HEK293 (cell line): Measurements from ENCODE around the gene TACC2.

Experiments used
- BCL6B ChIP-seq: fragments of 450-650 bp; formaldehyde crosslinking; IDR thresholded peaks from 2 replicates; pipeline ENCODE4 v1.5.1; 2017; ENCODE audit warnings: missing biosample characterization, missing genetic modification characterization
- GLI4 ChIP-seq: fragments of 450-650 bp; formaldehyde crosslinking; IDR thresholded peaks from 2 replicates; pipeline ENCODE4 v1.5.1; 2016; ENCODE audit warnings: missing biosample characterization, missing genetic modification characterization
- GLIS1 ChIP-seq: fragments of 450-650 bp; formaldehyde crosslinking; IDR thresholded peaks from 2 replicates; pipeline ENCODE4 v1.5.1; 2016; ENCODE audit warnings: missing biosample characterization, missing genetic modification characterization
- KLF10 ChIP-seq: fragments of 450-650 bp; IDR thresholded peaks from 2 replicates; pipeline ENCODE4 v1.5.1; 2018; ENCODE audit warnings: missing biosample characterization, mild to moderate bottlenecking, missing genetic modification characterization
- MZF1 ChIP-seq: fragments of 450-650 bp; formaldehyde crosslinking; IDR thresholded peaks from 2 replicates; pipeline ENCODE4 v1.5.1; 2017; ENCODE audit warnings: missing biosample characterization, missing genetic modification characterization, borderline replicate concordance
- OSR2 ChIP-seq: fragments of 450-650 bp; formaldehyde crosslinking; IDR thresholded peaks from 2 replicates; pipeline ENCODE4 v1.5.1; 2016; ENCODE audit warnings: missing biosample characterization, missing genetic modification characterization
- PRDM10 ChIP-seq: fragments of 450-650 bp; formaldehyde crosslinking; IDR thresholded peaks from 2 replicates; pipeline ENCODE4 v1.5.1; 2016; ENCODE audit warnings: missing biosample characterization, missing genetic modification characterization
- SCRT2 ChIP-seq: fragments of 450-650 bp; formaldehyde crosslinking; IDR thresholded peaks from 2 replicates; pipeline ENCODE4 v1.5.1; 2016; ENCODE audit warnings: missing biosample characterization, missing genetic modification characterization
- SP2 ChIP-seq: fragments of 450-650 bp; formaldehyde crosslinking; IDR thresholded peaks from 2 replicates; pipeline ENCODE4 v1.5.1; 2016; ENCODE audit warnings: missing biosample characterization, missing genetic modification characterization
- ZBTB17 ChIP-seq: fragments of 450-650 bp; formaldehyde crosslinking; IDR thresholded peaks from 2 replicates; pipeline ENCODE4 v1.5.1; 2016; ENCODE audit warnings: missing biosample characterization, missing genetic modification characterization
- ZBTB49 ChIP-seq: fragments of 450-650 bp; formaldehyde crosslinking; IDR thresholded peaks from 2 replicates; pipeline ENCODE4 v1.5.1; 2016; ENCODE audit warnings: missing biosample characterization, missing genetic modification characterization, low read depth
- ZFP69B ChIP-seq: fragments of 450-650 bp; formaldehyde crosslinking; IDR thresholded peaks from 2 replicates; pipeline ENCODE4 v1.5.1; 2016; ENCODE audit warnings: missing biosample characterization, missing genetic modification characterization
- ZNF449 ChIP-seq: fragments of 450-650 bp; formaldehyde crosslinking; IDR thresholded peaks from 2 replicates; pipeline ENCODE4 v1.5.1; 2017; ENCODE audit warnings: missing biosample characterization, mild to moderate bottlenecking, missing genetic modification characterization, moderate library complexity
- ZNF549 ChIP-seq: fragments of 450-650 bp; IDR thresholded peaks from 2 replicates; pipeline ENCODE4 v1.5.1; 2018; ENCODE audit warnings: missing biosample characterization, missing genetic modification characterization, mild to moderate bottlenecking, inconsistent platforms, moderate library complexity
- ZNF555 ChIP-seq: fragments of 450-650 bp; formaldehyde crosslinking; conservative IDR thresholded peaks from 2 replicates; pipeline ENCODE4 v1.5.1; 2017; ENCODE audit warnings: missing biosample characterization, mild to moderate bottlenecking, missing genetic modification characterization, inconsistent platforms
- ZNF624 ChIP-seq: fragments of 450-650 bp; formaldehyde crosslinking; IDR thresholded peaks from 2 replicates; pipeline ENCODE4 v1.5.1; 2017; ENCODE audit warnings: missing biosample characterization, missing genetic modification characterization
- ZNF660 ChIP-seq: fragments of 450-650 bp; IDR thresholded peaks from 2 replicates; pipeline ENCODE4 v1.5.1; 2018; ENCODE audit warnings: missing biosample characterization, mild to moderate bottlenecking, missing genetic modification characterization
- ZNF692 ChIP-seq: fragments of 450-650 bp; formaldehyde crosslinking; IDR thresholded peaks from 2 replicates; pipeline ENCODE4 v1.5.1; 2016; ENCODE audit warnings: missing biosample characterization, missing genetic modification characterization
- ZNF792 ChIP-seq: fragments of 450-650 bp; formaldehyde crosslinking; IDR thresholded peaks from 2 replicates; pipeline ENCODE4 v1.5.1; 2016; ENCODE audit warnings: missing biosample characterization, missing genetic modification characterization
- TF ChIP-seq, protein P1 (sequence below): fragments of 450-650 bp; IDR thresholded peaks from 2 replicates; pipeline ENCODE4 v1.5.1; 2018; ENCODE audit warnings: missing biosample characterization, missing genetic modification characterization
- TF ChIP-seq, protein P2 (sequence below): fragments of 450-650 bp; formaldehyde crosslinking; IDR thresholded peaks from 2 replicates; pipeline ENCODE4 v1.5.1; 2016; ENCODE audit warnings: missing biosample characterization, missing genetic modification characterization
- TF ChIP-seq, protein P3 (sequence below): fragments of 450-650 bp; formaldehyde crosslinking; IDR thresholded peaks from 2 replicates; pipeline ENCODE4 v1.5.1; 2016; ENCODE audit warnings: missing biosample characterization, missing genetic modification characterization

Gene TACC2

GRCh38 chr10:121974535-121975294 lies 14.2 kb upstream of the TACC2 start, which contains the start of gene NSMCE4A (continued):
- TF ChIP-seq ZNF555 = no peak
- TF ChIP-seq ZFP69B (tag by site-specific recombination) = no peak
- TF ChIP-seq ZNF692 (tag by site-specific recombination) = peak; percentile 65; the same call in 1 of the 2 replicates
- 0 out of 2 replicates have a peak, but pooled peaks have one; percentile 38 for TF ChIP-seq ZNF549
- TF ChIP-seq MZF1 (tag by site-specific recombination) = 0 out of 2 replicates have a peak, but pooled peaks have one; percentile 54
- peak; percentile 21; the same call in 1 of the 2 replicates for TF ChIP-seq ZBTB17
- TF ChIP-seq ZBTB49 = no peak
- no peak for TF ChIP-seq ZNF624 (tag by site-specific recombination)
- TF ChIP-seq ZNF660 (tag by site-specific recombination) = peak; percentile 81
- TF ChIP-seq KLF10 = 0 out of 2 replicates have a peak, but pooled peaks have one; percentile 37
- TF ChIP-seq, protein P1, sequence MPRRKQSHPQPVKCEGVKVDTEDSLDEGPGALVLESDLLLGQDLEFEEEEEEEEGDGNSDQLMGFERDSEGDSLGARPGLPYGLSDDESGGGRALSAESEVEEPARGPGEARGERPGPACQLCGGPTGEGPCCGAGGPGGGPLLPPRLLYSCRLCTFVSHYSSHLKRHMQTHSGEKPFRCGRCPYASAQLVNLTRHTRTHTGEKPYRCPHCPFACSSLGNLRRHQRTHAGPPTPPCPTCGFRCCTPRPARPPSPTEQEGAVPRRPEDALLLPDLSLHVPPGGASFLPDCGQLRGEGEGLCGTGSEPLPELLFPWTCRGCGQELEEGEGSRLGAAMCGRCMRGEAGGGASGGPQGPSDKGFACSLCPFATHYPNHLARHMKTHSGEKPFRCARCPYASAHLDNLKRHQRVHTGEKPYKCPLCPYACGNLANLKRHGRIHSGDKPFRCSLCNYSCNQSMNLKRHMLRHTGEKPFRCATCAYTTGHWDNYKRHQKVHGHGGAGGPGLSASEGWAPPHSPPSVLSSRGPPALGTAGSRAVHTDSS (tag by site-specific recombination) = 0 out of 2 replicates have a peak, but pooled peaks have one; percentile 24
- TF ChIP-seq, protein P2, sequence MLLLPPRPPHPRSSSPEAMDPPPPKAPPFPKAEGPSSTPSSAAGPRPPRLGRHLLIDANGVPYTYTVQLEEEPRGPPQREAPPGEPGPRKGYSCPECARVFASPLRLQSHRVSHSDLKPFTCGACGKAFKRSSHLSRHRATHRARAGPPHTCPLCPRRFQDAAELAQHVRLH = no peak
- no peak for TF ChIP-seq SCRT2 (tag by site-specific recombination)
- TF ChIP-seq GLIS1 (tag by site-specific recombination) = 0 out of 2 replicates have a peak, but pooled peaks have one; percentile 0
- no peak for TF ChIP-seq ZNF792
- no peak for TF ChIP-seq BCL6B
- TF ChIP-seq OSR2 = peak; percentile 42; the same call in 1 of the 2 replicates
- TF ChIP-seq, protein P3, sequence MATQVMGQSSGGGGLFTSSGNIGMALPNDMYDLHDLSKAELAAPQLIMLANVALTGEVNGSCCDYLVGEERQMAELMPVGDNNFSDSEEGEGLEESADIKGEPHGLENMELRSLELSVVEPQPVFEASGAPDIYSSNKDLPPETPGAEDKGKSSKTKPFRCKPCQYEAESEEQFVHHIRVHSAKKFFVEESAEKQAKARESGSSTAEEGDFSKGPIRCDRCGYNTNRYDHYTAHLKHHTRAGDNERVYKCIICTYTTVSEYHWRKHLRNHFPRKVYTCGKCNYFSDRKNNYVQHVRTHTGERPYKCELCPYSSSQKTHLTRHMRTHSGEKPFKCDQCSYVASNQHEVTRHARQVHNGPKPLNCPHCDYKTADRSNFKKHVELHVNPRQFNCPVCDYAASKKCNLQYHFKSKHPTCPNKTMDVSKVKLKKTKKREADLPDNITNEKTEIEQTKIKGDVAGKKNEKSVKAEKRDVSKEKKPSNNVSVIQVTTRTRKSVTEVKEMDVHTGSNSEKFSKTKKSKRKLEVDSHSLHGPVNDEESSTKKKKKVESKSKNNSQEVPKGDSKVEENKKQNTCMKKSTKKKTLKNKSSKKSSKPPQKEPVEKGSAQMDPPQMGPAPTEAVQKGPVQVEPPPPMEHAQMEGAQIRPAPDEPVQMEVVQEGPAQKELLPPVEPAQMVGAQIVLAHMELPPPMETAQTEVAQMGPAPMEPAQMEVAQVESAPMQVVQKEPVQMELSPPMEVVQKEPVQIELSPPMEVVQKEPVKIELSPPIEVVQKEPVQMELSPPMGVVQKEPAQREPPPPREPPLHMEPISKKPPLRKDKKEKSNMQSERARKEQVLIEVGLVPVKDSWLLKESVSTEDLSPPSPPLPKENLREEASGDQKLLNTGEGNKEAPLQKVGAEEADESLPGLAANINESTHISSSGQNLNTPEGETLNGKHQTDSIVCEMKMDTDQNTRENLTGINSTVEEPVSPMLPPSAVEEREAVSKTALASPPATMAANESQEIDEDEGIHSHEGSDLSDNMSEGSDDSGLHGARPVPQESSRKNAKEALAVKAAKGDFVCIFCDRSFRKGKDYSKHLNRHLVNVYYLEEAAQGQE (tag by site-specific recombination) = 0 out of 2 replicates have a peak, but pooled peaks have one; percentile 13
- no peak for TF ChIP-seq PRDM10 (tag by site-specific recombination)
- TF ChIP-seq ZNF449 (tag by site-specific recombination) = 0 out of 2 replicates have a peak, but pooled peaks have one; percentile 45
- no peak; the same call in 1 of the 2 replicates for TF ChIP-seq SP2
- no peak for TF ChIP-seq GLI4 (tag by site-specific recombination)
